HepG2 (cell line): ENCODE data around the gene EIF6. TPM values are rescaled to one million over a fixed set of nuclear protein-coding genes. Genes with fewer than 3 reads are reported as not detected.

Source experiments
- ATAC-seq: fragments of 200-7000 bp; cut with Tn5 transposase; 3 replicates; pipeline ENCODE4 v1.9.1; 2020; ENCODE audit warnings: mild to moderate bottlenecking, moderate library complexity
- BruUV-seq: library from RNA; stranded (reverse); fragments of 400-500 nt; replicated peaks from 2 replicates; lab custom pipeline; 2021; lab: Mats Ljungman, UMichigan
- CTCF ChIA-PET: fragments of 300-600 bp; formaldehyde crosslinking; extraction: SDS; loops from one replicate; lab custom pipeline; 2021; ENCODE audit warnings: low total read pairs, inconsistent platforms, low intra/inter-chr PET ratio; lab: Yijun Ruan, JAX
- POLR2A ChIA-PET: fragments of 350-600 bp; sonication (Branson Sonifier 250); formaldehyde crosslinking; loops from one replicate; lab custom pipeline; 2020; ENCODE audit warnings: antibody characterized with exemption, inconsistent platforms; lab: Yijun Ruan, JAX
- DNase-seq: peaks from one replicate; pipeline ENCODE4 v3.0.0-alpha.2; 2015; ENCODE audit warnings: low spot score
- FAIRE-seq: peaks from 3 replicates; lab custom pipeline; 2011; peaks lifted over from hg19 to GRCh38; lab: Jason Lieb, UNC
- H2AFZ ChIP-seq: one replicate; pipeline ENCODE4 v1.6.1; 2011; ENCODE audit warnings: low read length, inconsistent platforms
- H3K27ac ChIP-seq: fragments of 300-600 bp; 3 replicates; pipeline ENCODE4 v1.8.0; 2011; ENCODE audit warnings: mixed run types, mild to moderate bottlenecking, mixed read lengths, low read length, inconsistent platforms; ENCODE audit not compliant: insufficient read depth; ENCODE audit errors: extremely low read length
- H3K27me3 ChIP-seq, 2 experiments: fragments of 200-600 bp in 1 of 2; 2 replicates in 1 of 2; 3 replicates in 1 of 2; pipeline versions ENCODE4 v1.6.0 to v1.8.0; 2011; ENCODE audit warnings: low read length in 2 of 2, mild to moderate bottlenecking in 2 of 2, moderate library complexity in 2 of 2, inconsistent platforms in 1 of 2; ENCODE audit not compliant: insufficient read depth in 2 of 2, control insufficient read depth in 1 of 2
- H3K36me3 ChIP-seq, 2 experiments: fragments of 200-600 bp in 1 of 2; replicated peaks in 1 of 2; 2 replicates in 1 of 2; 3 replicates in 1 of 2; pipeline versions ENCODE4 v1.5.1 to v1.8.0; 2011; ENCODE audit warnings: low read length in 2 of 2, inconsistent platforms in 1 of 2; ENCODE audit not compliant: insufficient read depth in 2 of 2, control insufficient read depth in 1 of 2
- H3K4me1 ChIP-seq: 2 replicates; pipeline ENCODE4 v1.5.1; 2012; ENCODE audit warnings: low read length, inconsistent platforms; ENCODE audit not compliant: insufficient read depth
- H3K4me2 ChIP-seq: 2 replicates; pipeline ENCODE4 v1.6.0; 2011; ENCODE audit warnings: low read depth, low read length, inconsistent platforms
- H3K4me3 ChIP-seq, 3 experiments: fragments of 200-600 bp in 1 of 3; sonication (generic), shearing (Covaris generic) in 1 of 3; replicated peaks in 1 of 3; 2 replicates each; pipeline ENCODE4 v1.5.1; 2011 to 2016; ENCODE audit warnings: low read length in 3 of 3, inconsistent platforms in 2 of 3, low read depth in 2 of 3, mild to moderate bottlenecking in 2 of 3, control low read depth in 1 of 3, mixed read lengths in 1 of 3; ENCODE audit not compliant: insufficient read depth in 1 of 3
- H3K79me2 ChIP-seq: one replicate; pipeline ENCODE4 v1.6.1; 2011; ENCODE audit warnings: low read length, inconsistent platforms; ENCODE audit not compliant: insufficient read depth
- H3K9ac ChIP-seq: 2 replicates; pipeline ENCODE4 v1.6.0; 2011; ENCODE audit warnings: mild to moderate bottlenecking, low read depth, low read length, inconsistent platforms; ENCODE audit not compliant: insufficient read depth
- H3K9me3 ChIP-seq: 2 replicates; pipeline ENCODE4 v1.5.1; 2012; ENCODE audit warnings: mild to moderate bottlenecking, low read length
- H4K20me1 ChIP-seq: 2 replicates; pipeline ENCODE4 v1.6.0; 2011; ENCODE audit warnings: inconsistent platforms, mild to moderate bottlenecking, low read length, moderate library complexity; ENCODE audit not compliant: insufficient read depth
- EEA1 ChIP-seq: sonication (generic); formaldehyde crosslinking; IDR thresholded peaks from 2 replicates; pipeline ENCODE4 v1.5.1; 2020; ENCODE audit warnings: mild to moderate bottlenecking, missing genetic modification reagents, borderline replicate concordance
- FOXC1 ChIP-seq: sonication (generic); formaldehyde crosslinking; IDR thresholded peaks from 2 replicates; pipeline ENCODE4 v1.8.0; 2022; ENCODE audit warnings: mild to moderate bottlenecking, missing genetic modification reagents, borderline replicate concordance
- FOXO4 ChIP-seq: sonication (generic); formaldehyde crosslinking; conservative IDR thresholded peaks from 2 replicates; pipeline ENCODE4 v1.8.1; 2023; ENCODE audit warnings: missing genetic modification reagents
- HDAC2 ChIP-seq: sonication (generic); formaldehyde crosslinking; IDR thresholded peaks from 2 replicates; pipeline ENCODE4 v1.4.0; 2020; ENCODE audit warnings: missing genetic modification reagents
- HIC2 ChIP-seq: sonication (generic); formaldehyde crosslinking; IDR thresholded peaks from 2 replicates; pipeline ENCODE4 v1.9.0; 2022; ENCODE audit warnings: low read depth, missing genetic modification reagents
- ISL2 ChIP-seq: sonication (generic); formaldehyde crosslinking; IDR thresholded peaks from 2 replicates; pipeline ENCODE4 v1.5.0; 2020; ENCODE audit warnings: missing genetic modification reagents
- PITX1 ChIP-seq: sonication (generic); formaldehyde crosslinking; IDR thresholded peaks from 2 replicates; pipeline ENCODE4 v1.5.1; 2020; ENCODE audit warnings: mild to moderate bottlenecking, missing genetic modification reagents
- ZFY ChIP-seq: sonication (generic); formaldehyde crosslinking; IDR thresholded peaks from 2 replicates; pipeline ENCODE4 v1.4.0; 2020; ENCODE audit warnings: missing genetic modification reagents
- ZMYM3 ChIP-seq: sonication (generic); formaldehyde crosslinking; IDR thresholded peaks from 2 replicates; pipeline ENCODE4 v1.5.1; 2020; ENCODE audit warnings: mild to moderate bottlenecking, missing genetic modification reagents
- ZNF292 ChIP-seq: sonication (generic); formaldehyde crosslinking; IDR thresholded peaks from 2 replicates; pipeline ENCODE4 v1.8.1; 2022; ENCODE audit warnings: mild to moderate bottlenecking, low read depth, missing genetic modification reagents, borderline replicate concordance
- ZNF563 ChIP-seq: sonication (generic); formaldehyde crosslinking; IDR thresholded peaks from 2 replicates; pipeline ENCODE4 v1.8.0; 2022; ENCODE audit warnings: mild to moderate bottlenecking, moderate library complexity, missing genetic modification reagents
- ZNF629 ChIP-seq: sonication (generic); formaldehyde crosslinking; conservative IDR thresholded peaks from 2 replicates; pipeline ENCODE4 v1.5.0; 2020; ENCODE audit warnings: missing genetic modification reagents
- ZNF660 ChIP-seq: sonication (generic); formaldehyde crosslinking; IDR thresholded peaks from 2 replicates; pipeline ENCODE4 v1.5.1; 2020; ENCODE audit warnings: mild to moderate bottlenecking, low read depth, missing genetic modification reagents, borderline replicate concordance
- ZNF674 ChIP-seq: sonication (generic); formaldehyde crosslinking; IDR thresholded peaks from 2 replicates; pipeline ENCODE4 v1.5.0; 2020; ENCODE audit warnings: low read depth, mild to moderate bottlenecking, missing genetic modification reagents
- ZNF792 ChIP-seq: IDR thresholded peaks from 2 replicates; pipeline ENCODE4 v1.6.1; 2016
- ZNF883 ChIP-seq: sonication (generic); formaldehyde crosslinking; IDR thresholded peaks from 2 replicates; pipeline ENCODE4 v1.5.1; 2020; ENCODE audit warnings: mild to moderate bottlenecking, missing genetic modification reagents; ENCODE audit errors: not compliant biosample characterization
- ZSCAN25 ChIP-seq: sonication (generic); formaldehyde crosslinking; IDR thresholded peaks from 2 replicates; pipeline ENCODE4 v1.8.0; 2022; ENCODE audit warnings: mild to moderate bottlenecking, missing genetic modification reagents
- ZXDC ChIP-seq: sonication (generic); formaldehyde crosslinking; IDR thresholded peaks from 2 replicates; pipeline ENCODE4 v1.5.0; 2020; ENCODE audit warnings: mild to moderate bottlenecking, missing genetic modification reagents
- WGBS: methylation state at CpG from one replicate; pipeline ENCODE4 v1.1.6; 2017; ENCODE audit warnings: low lambda C conversion rate; 5-methylcytosine and 5-hydroxymethylcytosine counted together
- in situ Hi-C: cut with HindIII; loops from 2 replicates; pipeline ENCODE4 v1.10.0; 2017; ENCODE audit warnings: low pct_unique_long_range_greater_than_20kb; ENCODE audit not compliant: extremely low pct_ligation_motif_present
- intact Hi-C: fragments of 100-400 bp; cut with micrococcal nuclease; formaldehyde crosslinking; loops from one replicate; pipeline ENCODE4 v1.10.0; 2022; ENCODE audit not compliant: unreplicated experiment
- polyA plus RNA-seq, 8 experiments: library from polyadenylated mRNA; depleted of rRNA in 3 of 8; stranded (reverse) in 7 of 8; unstranded in 1 of 8; fragments of >200 nt; fragmentation: Illumina TruSeq in 4 of 8; extraction: Trizol in 4 of 8; gene quantifications; 2 replicates each; pipeline versions ENCODE4 v1.2.1 to v1.2.3, GENCODE V29; 2011 to 2016; ENCODE audit warnings: low read depth in 4 of 8, missing spikeins in 1 of 8, mixed read lengths in 1 of 8; ENCODE audit not compliant: insufficient read depth in 1 of 8
- total RNA-seq, 5 experiments: library from RNA; depleted of rRNA; stranded (reverse); fragments of >200 nt; fragmentation: Illumina TruSeq; extraction: Trizol; gene quantifications; 2 replicates each; pipeline ENCODE4 v1.2.3, GENCODE V29; 2016; ENCODE audit warnings: low read depth in 1 of 5

EIF6 gene
- total and polyA plus RNA-seq, 2 of the 13 experiments (the other 11 are each of a cell fraction or from before 2014, with no cell fraction given): 462 to 466 TPM

GRCh38 chr20:35290186-35290886, 5.8 kb upstream of the EIF6 start:
- H3K27ac ChIP-seq: no peak overlapping the region
- in situ Hi-C loops: no loop called here
- intact Hi-C loops: no loop called here
- no peak overlapping the region for H3K4me3 ChIP-seq
- H3K36me3 ChIP-seq: no peaks in the 10 kb centered on the region
- peaks cover 6 to 43% of the 10 kb centered on the region in 2 experiments; a peak in 4 of 5 replicates for H3K27me3 ChIP-seq
- BruUV-seq: no TSS peak
- H3K9ac ChIP-seq: no peak overlapping the region
- no peaks in the 10 kb centered on the region for H3K9me3 ChIP-seq
- H3K4me1 ChIP-seq: peaks cover 81% of the 10 kb centered on the region
- no peaks in the 10 kb centered on the region for H4K20me1 ChIP-seq
- ChIA-PET POLR2A (interaction anchor here (0.9 to 1.7 kb wide), 4 partner anchors 12 to 37 kb away, joined by 3 to 5 read pairs (median 4); no protein-coding TSS in a partner anchor), CTCF (no interaction called here)
- WGBS: 9% methylated on average over 7 of the region's 7 CpGs
- no peak overlapping the region for H2AFZ ChIP-seq
- DNase-seq (no peak), FAIRE-seq (no peak), ATAC-seq (no peak)
- H3K79me2 ChIP-seq: peaks cover 4% of the 10 kb centered on the region
- H3K4me2 ChIP-seq: no peak overlapping the region; the same call in 1 of the 2 replicates
- TF ChIP-seq ZNF792 (CRISPR knock-in tag) (no peak), ZNF629 (peak; percentile 73; the same call in 1 of the 2 replicates), ZSCAN25 (CRISPR knock-in tag) (peak; percentile 80), EEA1 (CRISPR knock-in tag) (peak; percentile 51; the same call in 1 of the 2 replicates), ISL2 (CRISPR knock-in tag) (no peak), ZNF674 (CRISPR knock-in tag) (0 out of 2 replicates have a peak, but pooled peaks have one; percentile 0), ZNF563 (CRISPR knock-in tag) (0 out of 2 replicates have a peak, but pooled peaks have one; percentile 33), ZMYM3 (CRISPR knock-in tag) (peak; percentile 36; the same call in 1 of the 2 replicates), ZFY (no peak), FOXO4 (CRISPR knock-in tag) (0 out of 2 replicates have a peak, but pooled peaks have one; percentile 69), HIC2 (CRISPR knock-in tag) (peak; percentile 35; the same call in 1 of the 2 replicates), ZXDC (CRISPR knock-in tag) (0 out of 2 replicates have a peak, but pooled peaks have one; percentile 34), ZNF292 (CRISPR knock-in tag) (peak; percentile 29; the same call in 1 of the 2 replicates), PITX1 (CRISPR knock-in tag) (peak; percentile 54; the same call in 1 of the 2 replicates), ZNF660 (CRISPR knock-in tag) (no peak), FOXC1 (CRISPR knock-in tag) (peak; percentile 48; the same call in 1 of the 2 replicates), HDAC2 (CRISPR knock-in tag) (no peak), ZNF883 (no peak)
